DND-41 (cell line): ENCODE measurements around the gene LUZP1.

Experiments
- ATAC-seq: fragments of 200-7000 bp; cut with Tn5 transposase; 3 replicates; pipeline ENCODE4 v1.9.1; 2021; ENCODE audit warnings: low read depth; ENCODE audit not compliant: insufficient read depth
- DNase-seq: peaks from one replicate; pipeline ENCODE4 v3.0.0-alpha.2; 2020
- H2AFZ ChIP-seq: 2 replicates; pipeline ENCODE4 v1.6.0; 2012; ENCODE audit warnings: low read depth, low read length
- H3K27ac ChIP-seq: 2 replicates; pipeline ENCODE4 v1.5.1; 2012; ENCODE audit warnings: low read length, inconsistent platforms
- H3K27me3 ChIP-seq: fragments of 200-600 bp; sonication (generic); 2 replicates; pipeline ENCODE4 v1.6.0; 2012; ENCODE audit warnings: low read length, mild to moderate bottlenecking, inconsistent platforms; ENCODE audit not compliant: insufficient read depth, poor library complexity
- H3K36me3 ChIP-seq: 2 replicates; pipeline ENCODE4 v1.5.1; 2012; ENCODE audit warnings: low read length, inconsistent platforms; ENCODE audit not compliant: insufficient read depth
- H3K4me1 ChIP-seq: 2 replicates; pipeline ENCODE4 v1.5.1; 2012; ENCODE audit warnings: mild to moderate bottlenecking, low read length; ENCODE audit not compliant: insufficient read depth
- H3K4me2 ChIP-seq: 2 replicates; pipeline ENCODE4 v1.6.0; 2012; ENCODE audit warnings: mild to moderate bottlenecking, moderate library complexity, low read length, inconsistent platforms; ENCODE audit not compliant: insufficient read depth
- H3K4me3 ChIP-seq, 2 experiments: fragments of 200-600 bp in 1 of 2; shearing (Covaris generic) in 1 of 2; 2 replicates each; pipeline ENCODE4 v1.5.1; 2012 to 2016; ENCODE audit warnings: inconsistent platforms in 2 of 2, low read length in 2 of 2, mild to moderate bottlenecking in 2 of 2, low read depth in 1 of 2, moderate library complexity in 1 of 2
- H3K79me2 ChIP-seq: 2 replicates; pipeline ENCODE4 v1.6.0; 2012; ENCODE audit warnings: low read length, inconsistent platforms; ENCODE audit not compliant: insufficient read depth
- H3K9ac ChIP-seq: 2 replicates; pipeline ENCODE4 v1.6.0; 2012; ENCODE audit warnings: low read depth, mild to moderate bottlenecking, inconsistent platforms, low read length, moderate library complexity
- H3K9me3 ChIP-seq: 2 replicates; pipeline ENCODE4 v1.5.1; 2012; ENCODE audit warnings: low read length, moderate library complexity, mild to moderate bottlenecking, inconsistent platforms; ENCODE audit not compliant: insufficient read depth, severe bottlenecking
- H4K20me1 ChIP-seq: 2 replicates; pipeline ENCODE4 v1.6.0; 2012; ENCODE audit warnings: low read length; ENCODE audit not compliant: insufficient read depth
- CTCF ChIP-seq: IDR thresholded peaks from 2 replicates; pipeline ENCODE4 v1.5.1; 2012; ENCODE audit warnings: borderline replicate concordance, low read length, moderate library complexity, mild to moderate bottlenecking; ENCODE audit not compliant: poor library complexity, severe bottlenecking; ENCODE audit errors: extremely low read depth
- EZH2 ChIP-seq: IDR thresholded peaks from 3 replicates; pipeline ENCODE4 v1.6.1; 2012; ENCODE audit warnings: borderline replicate concordance, low read depth, mild to moderate bottlenecking, moderate library complexity, low read length, inconsistent platforms; ENCODE audit not compliant: severe bottlenecking

The LUZP1 gene

GRCh38 chr1:23118407-23118806, 50.2 kb downstream of the LUZP1 start:
- H3K4me1 ChIP-seq: peaks cover 15% of the 10 kb centered on the region
- H3K4me3 ChIP-seq: no peak overlapping the region
- H3K79me2 ChIP-seq: peaks cover 67% of the 10 kb centered on the region
- DNase-seq (no peak), ATAC-seq (no peak)
- TF ChIP-seq CTCF (no peak), EZH2 (no peak)
- H4K20me1 ChIP-seq: peaks cover 44% of the 10 kb centered on the region
- H3K36me3 ChIP-seq: no peaks in the 10 kb centered on the region
- no peak overlapping the region for H3K4me2 ChIP-seq
- no peak overlapping the region for H3K27ac ChIP-seq
- H3K27me3 ChIP-seq: no peaks in the 10 kb centered on the region
- H2AFZ ChIP-seq: no peak overlapping the region
- H3K9me3 ChIP-seq: no peaks in the 10 kb centered on the region
- no peak overlapping the region for H3K9ac ChIP-seq

GRCh38 chr1:23116921-23117699, 51.5 kb downstream of the LUZP1 start:
- TF ChIP-seq EZH2 (no peak), CTCF (no peak)
- Histone ChIP-seq H3K4me3 (no peak overlapping the region), H3K9ac (no peak overlapping the region), H3K4me2 (no peak overlapping the region), H4K20me1 (peaks cover 47% of the 10 kb centered on the region), H3K4me1 (peaks cover 15% of the 10 kb centered on the region), H3K9me3 (no peaks in the 10 kb centered on the region), H3K36me3 (no peaks in the 10 kb centered on the region), H3K79me2 (peaks cover 70% of the 10 kb centered on the region), H3K27ac (no peak overlapping the region), H2AFZ (no peak overlapping the region), H3K27me3 (no peaks in the 10 kb centered on the region)
- DNase-seq (no peak), ATAC-seq (no peak)

GRCh38 chr1:23116216-23116836, 52.3 kb downstream of the LUZP1 start:
- peaks cover 15% of the 10 kb centered on the region for H3K4me1 ChIP-seq
- H3K79me2 ChIP-seq: peaks cover 73% of the 10 kb centered on the region
- H3K9ac ChIP-seq: no peak overlapping the region
- H3K4me3 ChIP-seq: no peak overlapping the region
- DNase-seq (no peak), ATAC-seq (no peak)
- peaks cover 50% of the 10 kb centered on the region for H4K20me1 ChIP-seq
- no peaks in the 10 kb centered on the region for H3K36me3 ChIP-seq
- no peaks in the 10 kb centered on the region for H3K27me3 ChIP-seq
- no peak overlapping the region for H3K27ac ChIP-seq
- H3K4me2 ChIP-seq: no peak overlapping the region
- no peak overlapping the region for H2AFZ ChIP-seq
- no peak for TF ChIP-seq EZH2
- TF ChIP-seq CTCF: no peak
- H3K9me3 ChIP-seq: no peaks in the 10 kb centered on the region
